ENCODE measurements around the gene KIAA1958. TPM values are rescaled to one million over a fixed set of nuclear protein-coding genes. Genes with fewer than 3 reads are reported as not detected.

The KIAA1958 gene
- total and polyA plus RNA-seq, 2 experiments from 2014 or later: 9.4 to 41.7 TPM

DNA sequence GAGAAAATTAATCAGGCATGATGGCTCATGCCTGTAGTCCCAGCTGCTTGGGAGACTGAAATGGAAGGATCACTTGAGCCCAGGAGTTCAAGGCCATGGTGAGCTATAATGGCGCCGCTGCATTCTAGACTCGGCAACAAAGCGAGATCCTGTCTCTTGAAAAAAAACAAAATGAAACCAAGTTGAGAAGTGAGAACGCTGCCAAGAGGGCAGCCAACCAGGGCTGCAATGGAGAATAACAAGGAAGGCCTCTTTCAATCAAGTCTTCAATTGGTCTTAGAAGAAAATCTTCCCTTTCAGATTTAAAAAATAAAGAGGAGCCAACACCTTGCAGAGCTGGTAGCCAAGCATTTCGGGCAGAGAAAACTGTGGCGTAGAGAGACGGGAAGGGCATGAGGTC, 14.7 kb downstream of the KIAA1958 start (continued):
- no peak for TF ChIP-seq ZNF331 (CRISPR knock-in tag; IDR thresholded peaks at IDR 0.05; ENCODE audit: low read depth)
- TF ChIP-seq, protein P1, sequence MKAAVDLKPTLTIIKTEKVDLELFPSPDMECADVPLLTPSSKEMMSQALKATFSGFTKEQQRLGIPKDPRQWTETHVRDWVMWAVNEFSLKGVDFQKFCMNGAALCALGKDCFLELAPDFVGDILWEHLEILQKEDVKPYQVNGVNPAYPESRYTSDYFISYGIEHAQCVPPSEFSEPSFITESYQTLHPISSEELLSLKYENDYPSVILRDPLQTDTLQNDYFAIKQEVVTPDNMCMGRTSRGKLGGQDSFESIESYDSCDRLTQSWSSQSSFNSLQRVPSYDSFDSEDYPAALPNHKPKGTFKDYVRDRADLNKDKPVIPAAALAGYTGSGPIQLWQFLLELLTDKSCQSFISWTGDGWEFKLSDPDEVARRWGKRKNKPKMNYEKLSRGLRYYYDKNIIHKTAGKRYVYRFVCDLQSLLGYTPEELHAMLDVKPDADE (IDR thresholded peaks at IDR 0.05): no peak
- no peak for TF ChIP-seq POLR2AphosphoS5 (IDR thresholded peaks at IDR 0.05; ENCODE audit: low read depth)
- TF ChIP-seq EZH2phosphoT487 (IDR thresholded peaks at IDR 0.05; ENCODE audit: unreplicated experiment): no peak
- no peak for TF ChIP-seq CREB1 (CRISPR knock-in tag; IDR thresholded peaks at IDR 0.05; ENCODE audit: low read depth)
- TF ChIP-seq, protein P2, sequence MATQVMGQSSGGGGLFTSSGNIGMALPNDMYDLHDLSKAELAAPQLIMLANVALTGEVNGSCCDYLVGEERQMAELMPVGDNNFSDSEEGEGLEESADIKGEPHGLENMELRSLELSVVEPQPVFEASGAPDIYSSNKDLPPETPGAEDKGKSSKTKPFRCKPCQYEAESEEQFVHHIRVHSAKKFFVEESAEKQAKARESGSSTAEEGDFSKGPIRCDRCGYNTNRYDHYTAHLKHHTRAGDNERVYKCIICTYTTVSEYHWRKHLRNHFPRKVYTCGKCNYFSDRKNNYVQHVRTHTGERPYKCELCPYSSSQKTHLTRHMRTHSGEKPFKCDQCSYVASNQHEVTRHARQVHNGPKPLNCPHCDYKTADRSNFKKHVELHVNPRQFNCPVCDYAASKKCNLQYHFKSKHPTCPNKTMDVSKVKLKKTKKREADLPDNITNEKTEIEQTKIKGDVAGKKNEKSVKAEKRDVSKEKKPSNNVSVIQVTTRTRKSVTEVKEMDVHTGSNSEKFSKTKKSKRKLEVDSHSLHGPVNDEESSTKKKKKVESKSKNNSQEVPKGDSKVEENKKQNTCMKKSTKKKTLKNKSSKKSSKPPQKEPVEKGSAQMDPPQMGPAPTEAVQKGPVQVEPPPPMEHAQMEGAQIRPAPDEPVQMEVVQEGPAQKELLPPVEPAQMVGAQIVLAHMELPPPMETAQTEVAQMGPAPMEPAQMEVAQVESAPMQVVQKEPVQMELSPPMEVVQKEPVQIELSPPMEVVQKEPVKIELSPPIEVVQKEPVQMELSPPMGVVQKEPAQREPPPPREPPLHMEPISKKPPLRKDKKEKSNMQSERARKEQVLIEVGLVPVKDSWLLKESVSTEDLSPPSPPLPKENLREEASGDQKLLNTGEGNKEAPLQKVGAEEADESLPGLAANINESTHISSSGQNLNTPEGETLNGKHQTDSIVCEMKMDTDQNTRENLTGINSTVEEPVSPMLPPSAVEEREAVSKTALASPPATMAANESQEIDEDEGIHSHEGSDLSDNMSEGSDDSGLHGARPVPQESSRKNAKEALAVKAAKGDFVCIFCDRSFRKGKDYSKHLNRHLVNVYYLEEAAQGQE (IDR thresholded peaks at IDR 0.05; ENCODE audit: unreplicated experiment): no peak

DNA sequence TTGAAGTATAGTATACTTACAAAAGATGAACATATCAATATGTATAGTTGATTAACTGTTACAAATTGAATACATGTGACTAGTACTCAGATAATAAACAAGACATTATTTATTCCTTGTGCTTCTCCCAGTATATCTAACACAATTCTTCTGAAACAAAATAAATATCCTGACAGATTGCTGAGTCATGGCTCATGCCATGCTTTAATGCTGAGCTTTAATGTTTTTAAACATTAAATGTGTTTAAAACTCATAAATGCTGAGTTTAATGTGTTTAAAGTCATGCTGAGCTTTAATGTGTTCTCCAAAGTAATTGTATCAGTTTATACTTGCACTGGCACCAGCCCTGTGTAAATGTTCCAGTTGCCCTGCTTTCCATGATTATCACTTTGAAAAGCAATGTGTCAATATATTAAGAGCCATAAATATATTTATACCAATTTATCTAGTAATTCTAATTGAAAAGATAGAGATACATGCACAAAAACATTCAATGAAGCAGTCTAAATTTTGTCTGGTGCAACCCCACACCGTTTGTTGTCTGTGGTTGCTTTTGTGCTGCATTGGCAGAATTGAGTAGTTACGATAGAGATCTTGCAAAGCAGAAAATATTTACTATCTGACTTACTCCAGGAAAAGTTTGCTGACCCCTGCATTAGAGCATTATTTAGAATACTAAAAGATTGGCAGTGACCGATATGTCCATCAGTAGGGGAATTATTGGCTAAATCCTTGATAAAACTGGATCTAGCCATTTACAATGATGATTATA, 15.7 kb downstream of the KIAA1958 start:
- Mint-ChIP-seq H3K9me3 (no peaks in the 10 kb centered on the region), H3K27ac (peak overlapping the region; percentile 29; the same call in 1 of the 2 replicates), H3K36me3 (ENCODE audit: low read depth) (peaks cover 5% of the 10 kb centered on the region; the same call in 1 of the 3 replicates), H3K27me3 (ENCODE audit: insufficient read depth, low read depth, poor library complexity) (no peaks in the 10 kb centered on the region), H3K4me1 (peaks cover 22% of the 10 kb centered on the region), H3K4me3 (no peak overlapping the region)
- no peak for ATAC-seq
- H3K27me3 ChIP-seq (ENCODE audit: insufficient read depth): no peaks in the 10 kb centered on the region
- TF ChIP-seq ZNF114 (CRISPR knock-in tag; IDR thresholded peaks at IDR 0.05) (no peak), EZH2phosphoT487 (IDR thresholded peaks at IDR 0.05; ENCODE audit: unreplicated experiment) (no peak), POLR2AphosphoS5 (IDR thresholded peaks at IDR 0.05; ENCODE audit: low read depth) (no peak)
- TF ChIP-seq, protein P3, sequence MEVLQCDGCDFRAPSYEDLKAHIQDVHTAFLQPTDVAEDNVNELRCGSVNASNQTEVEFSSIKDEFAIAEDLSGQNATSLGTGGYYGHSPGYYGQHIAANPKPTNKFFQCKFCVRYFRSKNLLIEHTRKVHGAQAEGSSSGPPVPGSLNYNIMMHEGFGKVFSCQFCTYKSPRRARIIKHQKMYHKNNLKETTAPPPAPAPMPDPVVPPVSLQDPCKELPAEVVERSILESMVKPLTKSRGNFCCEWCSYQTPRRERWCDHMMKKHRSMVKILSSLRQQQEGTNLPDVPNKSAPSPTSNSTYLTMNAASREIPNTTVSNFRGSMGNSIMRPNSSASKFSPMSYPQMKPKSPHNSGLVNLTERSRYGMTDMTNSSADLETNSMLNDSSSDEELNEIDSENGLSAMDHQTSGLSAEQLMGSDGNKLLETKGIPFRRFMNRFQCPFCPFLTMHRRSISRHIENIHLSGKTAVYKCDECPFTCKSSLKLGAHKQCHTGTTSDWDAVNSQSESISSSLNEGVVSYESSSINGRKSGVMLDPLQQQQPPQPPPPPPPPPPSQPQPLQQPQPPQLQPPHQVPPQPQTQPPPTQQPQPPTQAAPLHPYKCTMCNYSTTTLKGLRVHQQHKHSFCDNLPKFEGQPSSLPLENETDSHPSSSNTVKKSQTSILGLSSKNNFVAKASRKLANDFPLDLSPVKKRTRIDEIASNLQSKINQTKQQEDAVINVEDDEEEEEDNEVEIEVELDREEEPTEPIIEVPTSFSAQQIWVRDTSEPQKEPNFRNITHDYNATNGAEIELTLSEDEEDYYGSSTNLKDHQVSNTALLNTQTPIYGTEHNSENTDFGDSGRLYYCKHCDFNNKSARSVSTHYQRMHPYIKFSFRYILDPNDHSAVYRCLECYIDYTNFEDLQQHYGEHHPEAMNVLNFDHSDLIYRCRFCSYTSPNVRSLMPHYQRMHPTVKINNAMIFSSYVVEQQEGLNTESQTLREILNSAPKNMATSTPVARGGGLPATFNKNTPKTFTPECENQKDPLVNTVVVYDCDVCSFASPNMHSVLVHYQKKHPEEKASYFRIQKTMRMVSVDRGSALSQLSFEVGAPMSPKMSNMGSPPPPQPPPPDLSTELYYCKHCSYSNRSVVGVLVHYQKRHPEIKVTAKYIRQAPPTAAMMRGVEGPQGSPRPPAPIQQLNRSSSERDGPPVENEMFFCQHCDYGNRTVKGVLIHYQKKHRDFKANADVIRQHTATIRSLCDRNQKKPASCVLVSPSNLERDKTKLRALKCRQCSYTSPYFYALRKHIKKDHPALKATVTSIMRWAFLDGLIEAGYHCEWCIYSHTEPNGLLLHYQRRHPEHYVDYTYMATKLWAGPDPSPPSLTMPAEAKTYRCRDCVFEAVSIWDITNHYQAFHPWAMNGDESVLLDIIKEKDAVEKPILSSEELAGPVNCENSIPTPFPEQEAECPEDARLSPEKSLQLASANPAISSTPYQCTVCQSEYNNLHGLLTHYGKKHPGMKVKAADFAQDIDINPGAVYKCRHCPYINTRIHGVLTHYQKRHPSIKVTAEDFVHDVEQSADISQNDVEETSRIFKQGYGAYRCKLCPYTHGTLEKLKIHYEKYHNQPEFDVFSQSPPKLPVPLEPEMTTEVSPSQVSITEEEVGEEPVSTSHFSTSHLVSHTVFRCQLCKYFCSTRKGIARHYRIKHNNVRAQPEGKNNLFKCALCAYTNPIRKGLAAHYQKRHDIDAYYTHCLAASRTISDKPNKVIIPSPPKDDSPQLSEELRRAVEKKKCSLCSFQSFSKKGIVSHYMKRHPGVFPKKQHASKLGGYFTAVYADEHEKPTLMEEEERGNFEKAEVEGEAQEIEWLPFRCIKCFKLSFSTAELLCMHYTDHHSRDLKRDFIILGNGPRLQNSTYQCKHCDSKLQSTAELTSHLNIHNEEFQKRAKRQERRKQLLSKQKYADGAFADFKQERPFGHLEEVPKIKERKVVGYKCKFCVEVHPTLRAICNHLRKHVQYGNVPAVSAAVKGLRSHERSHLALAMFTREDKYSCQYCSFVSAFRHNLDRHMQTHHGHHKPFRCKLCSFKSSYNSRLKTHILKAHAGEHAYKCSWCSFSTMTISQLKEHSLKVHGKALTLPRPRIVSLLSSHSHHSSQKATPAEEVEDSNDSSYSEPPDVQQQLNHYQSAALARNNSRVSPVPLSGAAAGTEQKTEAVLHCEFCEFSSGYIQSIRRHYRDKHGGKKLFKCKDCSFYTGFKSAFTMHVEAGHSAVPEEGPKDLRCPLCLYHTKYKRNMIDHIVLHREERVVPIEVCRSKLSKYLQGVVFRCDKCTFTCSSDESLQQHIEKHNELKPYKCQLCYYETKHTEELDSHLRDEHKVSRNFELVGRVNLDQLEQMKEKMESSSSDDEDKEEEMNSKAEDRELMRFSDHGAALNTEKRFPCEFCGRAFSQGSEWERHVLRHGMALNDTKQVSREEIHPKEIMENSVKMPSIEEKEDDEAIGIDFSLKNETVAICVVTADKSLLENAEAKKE (CRISPR knock-in tag; IDR thresholded peaks at IDR 0.05): no peak
- DNase-seq (ENCODE audit: low spot score): no peak
- no peak overlapping the region for H2AFZ ChIP-seq
- no peaks in the 10 kb centered on the region for H3F3A ChIP-seq (replicated peaks; ENCODE audit: low read depth)
- H3K4me2 ChIP-seq: no peak overlapping the region
- peaks cover 98% of the 10 kb centered on the region for H3K79me2 ChIP-seq (replicated peaks; ENCODE audit: insufficient read depth)
- no peaks in the 10 kb centered on the region for H3K9me2 ChIP-seq (ENCODE audit: insufficient read depth)
- no peaks in the 10 kb centered on the region for H3K36me3 ChIP-seq (ENCODE audit: insufficient read depth)
- no peak overlapping the region for H3K27ac ChIP-seq (ENCODE audit: low read depth)
- peaks cover 18% of the 10 kb centered on the region for H3K4me1 ChIP-seq (ENCODE audit: insufficient read depth)
- H3K4me3 ChIP-seq: no peak overlapping the region
- peaks cover 8% of the 10 kb centered on the region for H4K20me1 ChIP-seq (replicated peaks; ENCODE audit: insufficient read depth)
